Loucy (cell line): Measurements from ENCODE around the gene ZNF277.

Experiments
- CTCF ChIP-seq: fragments of 200-600 bp; sonication (generic); conservative IDR thresholded peaks from 2 replicates; pipeline ENCODE4 v1.5.1; 2014; ENCODE audit warnings: mild to moderate bottlenecking, antibody characterized with exemption, low read length
- EZH2phosphoT487 ChIP-seq: fragments of 200-600 bp; IDR thresholded peaks from 2 replicates; pipeline ENCODE4 v1.6.1; 2018; ENCODE audit warnings: antibody characterized with exemption, mild to moderate bottlenecking, moderate library complexity, borderline replicate concordance

GRCh38 chr7:112350585-112350984, 144.1 kb downstream of the ZNF277 start:
- TF ChIP-seq CTCF, result no peak
- TF ChIP-seq EZH2phosphoT487, result no peak
